ENCODE data around the gene WDSUB1. TPM values are rescaled to one million over a fixed set of nuclear protein-coding genes. Genes with fewer than 3 reads are reported as not detected.

Gene WDSUB1
- total and polyA plus RNA-seq, 9 donors = 7.2 to 16.1 (median 11.0) TPM

DNA sequence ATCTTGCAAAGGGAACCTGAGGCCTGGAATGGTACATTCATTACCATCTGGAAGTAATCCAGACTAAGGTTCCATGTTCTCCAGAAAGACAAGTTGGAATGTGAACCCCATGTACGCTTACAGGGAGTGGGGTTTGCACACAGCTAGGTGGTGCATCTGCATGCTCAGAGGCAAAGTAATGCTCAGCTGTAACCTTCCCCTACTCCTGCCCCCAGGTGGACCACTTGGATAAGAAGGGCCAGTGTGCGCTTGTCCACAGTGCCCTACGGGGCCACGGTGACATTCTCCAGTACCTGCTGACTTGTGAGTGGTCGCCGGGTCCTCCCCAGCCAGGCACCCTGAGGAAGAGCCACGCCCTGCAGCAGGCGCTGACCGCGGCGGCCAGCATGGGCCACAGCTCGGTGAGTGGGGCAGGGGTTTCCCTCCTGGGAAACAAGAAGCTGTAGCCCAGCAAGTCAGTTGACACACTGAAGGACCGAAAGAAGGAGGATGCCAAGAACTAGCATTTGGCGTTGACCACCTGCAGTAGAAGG lies 90.0 kb downstream of the WDSUB1 start:
- TF ChIP-seq POLR2A (IDR thresholded peaks at IDR 0.05) (no peak), EP300 (IDR thresholded peaks at IDR 0.05) (no peak)
- TF ChIP-seq, protein P1, sequence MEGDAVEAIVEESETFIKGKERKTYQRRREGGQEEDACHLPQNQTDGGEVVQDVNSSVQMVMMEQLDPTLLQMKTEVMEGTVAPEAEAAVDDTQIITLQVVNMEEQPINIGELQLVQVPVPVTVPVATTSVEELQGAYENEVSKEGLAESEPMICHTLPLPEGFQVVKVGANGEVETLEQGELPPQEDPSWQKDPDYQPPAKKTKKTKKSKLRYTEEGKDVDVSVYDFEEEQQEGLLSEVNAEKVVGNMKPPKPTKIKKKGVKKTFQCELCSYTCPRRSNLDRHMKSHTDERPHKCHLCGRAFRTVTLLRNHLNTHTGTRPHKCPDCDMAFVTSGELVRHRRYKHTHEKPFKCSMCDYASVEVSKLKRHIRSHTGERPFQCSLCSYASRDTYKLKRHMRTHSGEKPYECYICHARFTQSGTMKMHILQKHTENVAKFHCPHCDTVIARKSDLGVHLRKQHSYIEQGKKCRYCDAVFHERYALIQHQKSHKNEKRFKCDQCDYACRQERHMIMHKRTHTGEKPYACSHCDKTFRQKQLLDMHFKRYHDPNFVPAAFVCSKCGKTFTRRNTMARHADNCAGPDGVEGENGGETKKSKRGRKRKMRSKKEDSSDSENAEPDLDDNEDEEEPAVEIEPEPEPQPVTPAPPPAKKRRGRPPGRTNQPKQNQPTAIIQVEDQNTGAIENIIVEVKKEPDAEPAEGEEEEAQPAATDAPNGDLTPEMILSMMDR (IDR thresholded peaks at IDR 0.05) = no peak
- no peak overlapping the region for H3K4me3 ChIP-seq
- no peaks in the 10 kb centered on the region for H3K4me1 ChIP-seq (ENCODE audit: insufficient read depth)
- H3K9me3 ChIP-seq = no peaks in the 10 kb centered on the region
- 96 to 97% (median 97%) methylated on average over 14 of the region's 14 CpGs for WGBS, 3 donors
- intact Hi-C loops (cut with DNase I) = no loop called here
- H3K36me3 ChIP-seq = no peaks in the 10 kb centered on the region
- DNase-seq = no peak
- H3K27ac ChIP-seq = no peak overlapping the region
- H3K27me3 ChIP-seq = no peaks in the 10 kb centered on the region

DNA sequence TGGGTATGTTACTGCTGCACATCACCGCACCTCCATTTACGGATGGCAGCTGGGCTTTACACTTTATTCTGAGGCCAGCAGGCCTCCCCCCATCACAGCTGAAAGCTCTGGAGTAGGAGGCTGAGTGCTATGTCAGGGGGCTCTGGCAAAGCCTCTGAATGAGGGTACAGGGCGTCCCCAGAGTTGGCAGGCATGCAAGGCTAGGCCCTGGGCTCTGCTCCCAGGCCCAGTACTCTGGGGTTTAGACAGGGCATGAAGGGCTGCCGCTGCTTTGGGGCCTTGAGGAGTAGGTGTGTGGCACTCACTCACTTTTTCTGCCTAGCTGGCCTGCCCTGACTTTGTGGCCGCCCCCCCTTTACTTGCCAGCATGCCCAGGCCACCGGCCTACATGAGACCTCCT lies 90.8 kb downstream of the WDSUB1 start:
- intact Hi-C loops (cut with DNase I) = no loop called here
- Histone ChIP-seq H3K27ac (no peak overlapping the region), H3K4me1 (ENCODE audit: insufficient read depth) (no peaks in the 10 kb centered on the region), H3K9me3 (no peaks in the 10 kb centered on the region), H3K36me3 (no peaks in the 10 kb centered on the region), H3K27me3 (no peaks in the 10 kb centered on the region), H3K4me3 (no peak overlapping the region)
- TF ChIP-seq POLR2A (IDR thresholded peaks at IDR 0.05) (no peak), EP300 (IDR thresholded peaks at IDR 0.05) (no peak)
- TF ChIP-seq, protein P1 (IDR thresholded peaks at IDR 0.05) = no peak
- 86 to 91% (median 89%) methylated on average over 6 of the region's 6 CpGs for WGBS, 3 donors
- no peak for DNase-seq

DNA sequence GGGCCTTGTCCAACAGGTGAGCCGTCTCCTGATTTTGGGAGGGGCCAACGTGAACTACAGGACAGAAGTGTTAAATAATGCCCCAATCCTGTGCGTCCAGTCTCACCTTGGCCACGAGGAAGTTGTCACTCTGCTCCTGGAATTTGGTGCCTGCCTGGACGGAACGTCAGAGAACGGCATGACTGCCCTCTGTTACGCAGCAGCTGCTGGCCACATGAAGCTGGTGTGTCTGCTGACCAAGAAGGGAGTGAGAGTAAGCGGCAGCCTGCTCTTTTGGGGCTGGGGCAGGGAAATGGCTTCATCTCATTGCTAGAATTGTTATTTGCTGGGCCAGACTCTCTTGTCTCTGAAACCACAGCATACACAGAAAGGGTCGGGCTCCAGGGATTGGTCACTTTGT lies 92.3 kb downstream of the WDSUB1 start:
- intact Hi-C loops (cut with DNase I) = no loop called here
- Histone ChIP-seq H3K27me3 (no peaks in the 10 kb centered on the region), H3K9me3 (no peaks in the 10 kb centered on the region), H3K4me1 (ENCODE audit: insufficient read depth) (no peaks in the 10 kb centered on the region), H3K36me3 (no peaks in the 10 kb centered on the region), H3K4me3 (no peak overlapping the region), H3K27ac (no peak overlapping the region)
- no peak for DNase-seq
- no peak for TF ChIP-seq EP300 (IDR thresholded peaks at IDR 0.05)
- no peak for TF ChIP-seq POLR2A (IDR thresholded peaks at IDR 0.05)
- TF ChIP-seq, protein P1 (IDR thresholded peaks at IDR 0.05) = no peak
- 89 to 96% (median 93%) methylated on average over 10 of the region's 10 CpGs for WGBS, 3 donors

DNA sequence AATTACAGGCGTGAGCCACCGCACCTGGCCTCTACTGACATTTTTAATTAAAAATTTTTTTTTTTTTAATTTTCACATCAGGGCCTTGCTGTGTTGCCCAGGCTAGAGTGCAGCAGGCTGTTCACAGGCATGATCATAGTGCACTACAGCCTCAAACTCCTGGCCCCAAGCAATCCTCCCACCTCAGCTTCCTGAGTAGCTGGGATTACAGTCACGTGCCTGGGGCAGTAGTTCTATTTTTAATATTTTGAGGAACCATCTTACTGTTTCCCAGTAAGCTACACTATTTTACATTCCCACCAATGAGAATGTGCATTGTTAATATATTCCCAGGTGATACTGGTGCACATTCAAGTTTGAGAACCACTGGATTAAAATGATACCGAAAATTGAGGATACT lies 92.7 kb downstream of the WDSUB1 start:
- Histone ChIP-seq H3K27ac (no peak overlapping the region), H3K27me3 (no peaks in the 10 kb centered on the region), H3K36me3 (no peaks in the 10 kb centered on the region), H3K9me3 (no peaks in the 10 kb centered on the region), H3K4me3 (no peak overlapping the region), H3K4me1 (ENCODE audit: insufficient read depth) (no peaks in the 10 kb centered on the region)
- intact Hi-C loops (cut with DNase I) = no loop called here
- TF ChIP-seq, protein P1 (IDR thresholded peaks at IDR 0.05) = no peak
- TF ChIP-seq POLR2A (IDR thresholded peaks at IDR 0.05) (no peak), EP300 (IDR thresholded peaks at IDR 0.05) (no peak)
- WGBS, 3 donors = 90 to 95% (median 91%) methylated on average over 4 of the region's 4 CpGs
- no peak for DNase-seq
